HUES64 (cell line): ENCODE measurements around the gene PDE7B.
A peak's percentile ranks its signal among the peaks of the same experiment; 100 is the strongest.

Experiments used
- H3K27ac ChIP-seq: 2 replicates; pipeline ENCODE4 v1.7.0; 2013; ENCODE audit warnings: low read depth, low read length, inconsistent platforms
- H3K27me3 ChIP-seq: 2 replicates; pipeline ENCODE4 v1.6.1; 2013; ENCODE audit warnings: mild to moderate bottlenecking, low read length; ENCODE audit not compliant: insufficient read depth
- H3K36me3 ChIP-seq: 2 replicates; pipeline ENCODE4 v1.6.1; 2013; ENCODE audit warnings: mild to moderate bottlenecking, low read length; ENCODE audit not compliant: insufficient read depth
- H3K4me1 ChIP-seq: 2 replicates; pipeline ENCODE4 v1.6.1; 2013; ENCODE audit warnings: mild to moderate bottlenecking, low read length, moderate library complexity; ENCODE audit not compliant: insufficient read depth
- H3K4me3 ChIP-seq: 2 replicates; pipeline ENCODE4 v1.5.1; 2013; ENCODE audit warnings: mild to moderate bottlenecking, low read length, moderate library complexity
- H3K9ac ChIP-seq: 2 replicates; pipeline ENCODE4 v1.6.1; 2013; ENCODE audit warnings: mild to moderate bottlenecking, low read depth, low read length
- H3K9me3 ChIP-seq: 2 replicates; pipeline ENCODE4 v1.6.1; 2013; ENCODE audit warnings: low read depth, low read length; ENCODE audit not compliant: insufficient read depth
- WGBS: fragments of 150-250, 120-280 bp; methylation state at CpG from one replicate; pipeline ENCODE4 v1.1.7; 2013; ENCODE audit warnings: missing lambda C conversion rate; 5-methylcytosine and 5-hydroxymethylcytosine counted together

PDE7B gene

DNA sequence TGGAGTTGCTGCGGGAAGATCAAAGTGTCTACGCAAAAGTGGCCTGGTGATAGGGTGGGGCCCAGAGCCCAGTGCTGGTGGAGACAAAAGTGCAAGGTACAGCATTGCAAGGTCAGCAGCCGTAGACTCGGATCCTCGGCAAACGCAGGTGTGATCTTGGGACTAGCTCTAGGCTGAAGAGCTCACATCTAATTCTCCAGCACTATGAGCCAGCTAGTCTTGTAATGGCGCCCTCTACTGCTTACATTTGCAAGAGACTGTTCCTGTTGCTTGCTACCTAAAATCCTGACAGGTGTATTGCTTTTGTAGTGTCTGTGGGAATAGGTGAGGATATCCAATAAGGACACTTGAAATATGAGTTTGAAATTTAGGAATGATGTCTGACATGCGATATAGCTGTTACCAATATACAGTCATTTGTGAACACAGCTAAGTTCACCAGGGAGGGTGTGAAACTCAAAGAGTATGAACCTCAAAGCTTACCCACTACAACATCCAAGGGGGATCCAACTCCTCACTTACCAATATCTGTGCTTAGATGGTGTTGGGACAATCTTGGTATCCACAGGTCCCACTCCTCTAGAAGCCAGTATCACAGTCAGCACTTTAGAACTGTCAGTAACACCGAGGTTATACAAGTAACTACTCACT lies 58.4 kb downstream of the PDE7B start:
- WGBS: 51% methylated on average over 7 of the region's 9 CpGs
- H3K36me3 ChIP-seq: no peaks in the 10 kb centered on the region
- no peaks in the 10 kb centered on the region for H3K4me1 ChIP-seq
- H3K9me3 ChIP-seq: no peaks in the 10 kb centered on the region
- no peaks in the 10 kb centered on the region for H3K27me3 ChIP-seq
- no peak overlapping the region for H3K9ac ChIP-seq
- H3K4me3 ChIP-seq: no peak overlapping the region
- H3K27ac ChIP-seq: no peak overlapping the region

DNA sequence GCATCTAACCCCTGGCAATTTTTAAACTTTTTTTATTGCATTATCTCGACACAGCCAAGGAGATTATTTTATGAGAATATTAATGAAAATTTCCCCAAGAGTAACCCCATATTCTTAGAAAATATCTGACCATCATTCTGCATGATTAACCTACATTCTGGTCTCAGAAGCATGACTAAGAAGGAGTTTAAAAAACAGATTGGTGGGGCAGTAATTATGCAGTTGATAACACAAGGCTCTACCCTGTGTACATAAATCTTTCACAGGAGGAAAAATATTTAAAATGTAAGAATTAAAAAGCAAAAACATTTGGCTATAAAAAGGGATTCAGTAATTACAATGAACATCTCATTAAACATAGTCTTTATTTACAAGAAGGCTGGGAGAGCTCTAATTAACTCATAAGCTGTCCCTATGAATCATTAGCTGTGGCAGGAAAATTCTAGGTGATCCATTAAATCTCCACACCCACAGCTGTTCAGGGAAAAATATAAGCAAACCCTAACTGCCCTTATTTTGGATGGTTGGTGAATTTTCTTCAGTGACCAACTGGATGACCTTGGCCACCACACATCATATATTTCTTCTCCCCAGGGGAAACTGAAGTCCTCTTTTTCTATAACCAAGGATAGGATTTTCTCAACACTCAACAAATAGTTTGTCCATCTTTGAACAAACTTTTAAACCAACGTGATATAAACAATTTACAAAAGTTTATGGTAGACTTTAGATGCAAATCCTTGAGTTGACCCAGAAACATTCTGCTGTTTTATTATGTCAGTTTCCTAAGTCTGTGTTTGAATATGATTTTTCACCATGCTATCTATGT lies 59.5 kb downstream of the PDE7B start:
- no peaks in the 10 kb centered on the region for H3K36me3 ChIP-seq
- no peaks in the 10 kb centered on the region for H3K9me3 ChIP-seq
- H3K27me3 ChIP-seq: no peaks in the 10 kb centered on the region
- WGBS: 100% methylated on average over 1 of the region's 2 CpGs
- H3K27ac ChIP-seq: no peak overlapping the region
- H3K4me3 ChIP-seq: no peak overlapping the region
- H3K9ac ChIP-seq: no peak overlapping the region
- H3K4me1 ChIP-seq: no peaks in the 10 kb centered on the region

DNA sequence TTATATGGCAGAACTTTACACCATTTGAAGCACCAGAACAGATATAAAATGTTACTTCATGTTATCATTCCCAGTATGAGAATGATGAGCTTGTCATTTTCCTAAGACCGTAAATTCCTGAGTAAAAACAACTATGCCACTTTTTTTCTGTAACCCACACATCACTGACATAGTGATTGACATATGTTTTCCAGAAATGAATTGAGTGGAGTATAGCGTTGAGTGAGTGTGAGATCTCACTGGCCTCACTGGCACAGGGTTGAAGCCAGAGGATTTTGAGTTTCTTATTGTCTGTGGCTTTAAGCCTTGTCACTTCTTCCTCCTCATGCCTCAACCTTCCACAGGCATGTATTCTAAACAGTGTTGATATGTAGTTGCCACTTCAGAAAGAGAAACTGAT lies 62.3 kb downstream of the PDE7B start:
- no peak overlapping the region for H3K27ac ChIP-seq
- 94% methylated on average over 2 of the region's 2 CpGs for WGBS
- H3K4me3 ChIP-seq: no peak overlapping the region
- no peak overlapping the region for H3K9ac ChIP-seq
- no peaks in the 10 kb centered on the region for H3K9me3 ChIP-seq
- no peaks in the 10 kb centered on the region for H3K4me1 ChIP-seq
- no peaks in the 10 kb centered on the region for H3K27me3 ChIP-seq
- no peaks in the 10 kb centered on the region for H3K36me3 ChIP-seq

DNA sequence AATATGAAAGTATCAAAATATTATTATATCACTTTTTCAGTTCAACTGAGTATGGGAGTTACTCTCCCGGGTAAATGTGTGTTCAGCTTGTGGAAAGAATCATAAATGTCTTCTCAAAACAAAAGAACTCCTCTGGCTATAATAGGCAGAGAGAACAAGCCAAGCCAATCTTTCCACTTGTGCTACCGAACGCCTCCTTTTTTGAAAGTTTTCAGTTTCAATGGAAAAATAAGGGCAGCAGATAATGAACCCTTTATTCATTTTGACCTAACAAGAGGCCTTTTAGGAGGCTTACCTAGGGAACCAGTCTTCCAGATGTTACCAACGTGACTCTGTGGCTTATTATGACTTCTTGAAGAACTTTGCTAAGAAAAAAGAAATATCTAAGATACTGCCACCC lies 67.5 kb downstream of the PDE7B start:
- Histone ChIP-seq H3K9me3 (no peaks in the 10 kb centered on the region), H3K27me3 (no peaks in the 10 kb centered on the region)
- 96% methylated on average over 4 of the region's 4 CpGs for WGBS

DNA sequence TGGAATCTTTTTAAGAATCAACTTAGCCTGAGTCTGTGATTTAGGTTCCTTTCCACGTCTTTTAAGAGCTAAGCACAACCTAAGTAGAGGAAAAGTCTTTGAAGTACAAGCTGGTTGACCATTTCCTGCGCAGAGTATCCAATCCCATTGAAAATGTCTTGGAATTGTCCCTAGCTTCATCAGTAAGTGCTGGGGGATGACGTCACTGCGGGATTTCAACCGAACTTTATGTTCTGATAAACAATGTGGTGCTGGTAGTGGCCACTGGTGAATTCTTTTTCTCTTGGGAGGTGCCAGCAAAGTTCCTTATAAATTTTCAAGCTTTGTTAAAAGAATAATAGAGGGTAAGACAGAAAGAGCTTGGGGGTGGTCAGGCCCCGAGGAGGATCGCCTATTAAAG lies 69.2 kb downstream of the PDE7B start:
- WGBS: 95% methylated on average over 7 of the region's 7 CpGs
- H3K27ac ChIP-seq: no peak overlapping the region

More for the DNA sequence above, 67.5 kb downstream of the PDE7B start:
- Histone ChIP-seq H3K36me3 (no peaks in the 10 kb centered on the region), H3K9ac (no peak overlapping the region), H3K4me1 (peaks cover 21% of the 10 kb centered on the region), H3K27ac (no peak overlapping the region), H3K4me3 (no peak overlapping the region)

DNA sequence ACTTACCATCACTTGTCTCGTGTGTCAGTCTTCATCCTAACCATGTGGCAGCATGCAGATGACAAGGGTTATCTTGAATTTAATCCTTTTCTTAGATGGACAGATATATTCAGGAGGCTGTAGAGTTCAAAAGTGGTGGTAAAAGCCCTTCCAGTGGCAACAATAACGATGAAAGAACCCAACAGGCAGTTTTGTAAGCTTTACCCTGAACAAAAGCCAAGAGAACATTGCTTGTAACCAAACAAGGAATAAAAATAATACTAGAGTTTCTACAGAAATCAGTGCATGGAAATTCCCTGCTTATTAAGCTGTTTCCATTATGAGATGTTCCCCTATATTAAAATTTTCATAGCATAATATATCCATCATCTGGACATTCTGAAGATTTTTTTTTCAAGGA lies 69.7 kb downstream of the PDE7B start:
- 86% methylated on average over 2 of the region's 2 CpGs for WGBS
- H3K9ac ChIP-seq: no peak overlapping the region
- H3K36me3 ChIP-seq: no peaks in the 10 kb centered on the region
- no peaks in the 10 kb centered on the region for H3K27me3 ChIP-seq
- peaks cover 25% of the 10 kb centered on the region for H3K4me1 ChIP-seq
- no peaks in the 10 kb centered on the region for H3K9me3 ChIP-seq
- H3K4me3 ChIP-seq: no peak overlapping the region
- no peak overlapping the region for H3K27ac ChIP-seq

More for the DNA sequence above, 69.2 kb downstream of the PDE7B start:
- Histone ChIP-seq H3K9ac (no peak overlapping the region), H3K36me3 (no peaks in the 10 kb centered on the region), H3K4me1 (peaks cover 25% of the 10 kb centered on the region), H3K27me3 (no peaks in the 10 kb centered on the region), H3K9me3 (no peaks in the 10 kb centered on the region), H3K4me3 (no peak overlapping the region)

DNA sequence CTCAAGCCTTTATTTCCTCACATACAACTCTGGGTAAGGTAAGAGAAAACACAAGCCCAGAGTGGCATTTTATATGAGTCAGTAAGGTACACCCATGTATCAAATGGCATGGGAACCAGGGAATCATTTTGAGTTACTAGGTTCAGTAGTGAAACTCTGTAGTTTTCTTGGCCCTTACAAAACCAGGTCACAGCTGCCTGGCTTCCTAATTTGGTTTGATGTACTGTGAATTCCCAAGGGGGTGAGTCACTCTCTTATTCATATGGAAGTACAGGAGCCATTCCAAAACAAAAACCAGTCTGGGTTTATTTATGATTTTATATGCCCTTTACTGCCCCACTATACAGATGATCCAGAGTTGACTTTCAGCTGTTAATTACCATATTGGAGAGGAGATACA lies 70.7 kb downstream of the PDE7B start:
- peaks cover 25% of the 10 kb centered on the region for H3K4me1 ChIP-seq
- H3K36me3 ChIP-seq: no peaks in the 10 kb centered on the region
- no peaks in the 10 kb centered on the region for H3K27me3 ChIP-seq
- H3K9me3 ChIP-seq: no peaks in the 10 kb centered on the region
- H3K4me3 ChIP-seq: no peak overlapping the region
- no peak overlapping the region; the same call in 1 of the 2 replicates for H3K9ac ChIP-seq
- H3K27ac ChIP-seq: peak overlapping the region; percentile 88

DNA sequence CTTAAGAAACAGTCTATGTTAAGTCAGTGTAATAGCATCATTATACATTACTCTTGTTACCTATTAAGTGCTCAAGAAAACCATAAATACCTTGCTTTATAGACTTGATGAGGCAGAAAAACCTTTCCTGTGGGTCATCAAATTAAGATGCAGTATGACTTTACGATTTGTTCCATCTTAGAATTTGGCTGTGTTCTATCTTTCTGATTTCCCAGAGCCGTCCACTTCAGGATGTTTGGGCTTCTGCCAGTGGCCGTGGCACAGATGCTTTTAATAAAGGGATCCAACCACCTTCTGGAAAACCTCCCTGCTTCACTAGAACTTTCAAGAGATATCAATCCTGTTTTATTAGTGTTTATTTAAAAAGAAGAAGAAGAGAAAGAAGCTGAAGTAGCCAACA lies 71.2 kb downstream of the PDE7B start:
- Histone ChIP-seq H3K4me3 (no peak overlapping the region), H3K9ac (no peak overlapping the region), H3K36me3 (no peaks in the 10 kb centered on the region), H3K27ac (peak overlapping the region; percentile 88; the same call in 1 of the 2 replicates), H3K27me3 (no peaks in the 10 kb centered on the region), H3K9me3 (no peaks in the 10 kb centered on the region), H3K4me1 (peaks cover 25% of the 10 kb centered on the region)
- WGBS: 89% methylated on average over 3 of the region's 3 CpGs

DNA sequence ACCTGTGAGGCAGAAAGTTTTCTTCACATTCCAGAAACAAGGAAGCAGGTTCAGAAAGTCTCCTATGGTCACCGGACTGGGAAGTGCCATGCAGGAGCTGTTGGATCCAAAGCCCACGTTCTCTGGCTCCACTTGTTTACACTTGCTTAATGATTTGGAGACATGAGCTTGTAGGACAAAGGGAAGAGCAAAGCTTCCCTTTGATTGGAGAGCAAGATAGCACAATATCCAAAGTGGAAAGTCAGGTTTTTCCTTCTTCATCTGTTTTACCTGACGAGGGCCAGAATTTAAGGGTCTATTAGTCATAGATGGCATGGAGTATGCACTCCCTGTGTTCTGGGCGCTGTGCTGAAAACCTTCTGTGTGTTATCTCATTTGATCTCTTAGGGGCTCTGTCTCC lies 81.2 kb downstream of the PDE7B start:
- Histone ChIP-seq H3K9ac (no peak overlapping the region), H3K27ac (no peak overlapping the region), H3K27me3 (no peaks in the 10 kb centered on the region), H3K4me3 (no peak overlapping the region), H3K36me3 (no peaks in the 10 kb centered on the region), H3K4me1 (no peaks in the 10 kb centered on the region), H3K9me3 (no peaks in the 10 kb centered on the region; the same call in 1 of the 2 replicates)
- WGBS: 87% methylated on average over 4 of the region's 4 CpGs

DNA sequence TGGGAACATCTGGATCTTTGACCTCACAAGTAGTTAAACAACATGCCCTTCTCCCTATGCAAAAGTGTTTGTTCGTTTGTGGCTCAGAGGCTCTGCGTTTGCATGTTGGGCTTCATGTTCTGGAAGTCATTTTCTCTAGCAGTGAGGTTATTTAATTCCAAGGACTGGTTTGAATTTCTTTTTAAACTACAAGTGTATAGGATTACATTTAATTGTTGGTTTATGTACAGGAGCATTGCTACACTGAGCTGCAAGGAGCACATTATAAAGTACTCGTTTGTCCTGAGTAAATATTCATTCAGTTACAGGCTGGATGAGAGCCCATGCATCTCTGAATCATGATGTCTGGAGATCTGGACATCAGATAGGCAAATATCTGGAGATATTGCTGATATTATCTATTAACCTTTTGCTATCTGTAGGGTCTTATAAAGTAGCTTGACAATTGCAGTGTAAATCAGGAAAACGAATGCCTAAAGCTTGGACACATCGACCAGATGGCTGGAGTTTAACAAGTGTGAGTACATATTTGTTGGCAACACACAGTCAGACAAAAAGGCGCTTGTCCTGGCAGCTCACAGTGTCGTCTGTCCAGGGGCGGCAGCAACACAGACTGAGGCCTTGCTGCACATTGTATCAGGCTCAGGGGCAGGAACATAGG lies 84.6 kb downstream of the PDE7B start:
- Histone ChIP-seq H3K4me1 (no peaks in the 10 kb centered on the region), H3K9me3 (no peaks in the 10 kb centered on the region), H3K27ac (no peak overlapping the region), H3K9ac (no peak overlapping the region), H3K36me3 (no peaks in the 10 kb centered on the region), H3K4me3 (no peak overlapping the region), H3K27me3 (no peaks in the 10 kb centered on the region)
- 86% methylated on average over 8 of the region's 8 CpGs for WGBS

DNA sequence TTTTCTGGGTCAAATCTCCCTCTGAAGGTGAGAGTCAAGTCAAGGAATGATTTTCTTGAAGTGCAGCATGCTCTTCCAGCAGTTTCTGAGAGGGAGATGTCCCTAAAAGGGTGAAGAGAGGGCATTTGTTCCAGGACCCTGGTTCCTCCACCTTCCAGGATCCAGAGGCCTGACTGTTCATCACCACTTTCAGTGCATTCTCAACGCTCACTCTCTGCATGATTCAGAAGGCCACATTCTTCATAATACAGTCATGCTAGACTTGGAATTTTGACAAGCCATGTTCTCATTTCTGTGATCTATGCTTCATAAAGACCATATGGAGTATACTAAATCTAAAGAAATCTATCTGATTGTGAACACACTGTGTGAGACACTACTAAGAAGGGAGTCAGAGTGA lies 85.1 kb downstream of the PDE7B start:
- H3K4me1 ChIP-seq: no peaks in the 10 kb centered on the region
- WGBS: 84% methylated on average over 1 of the region's 1 CpG

More for the DNA sequence above, 85.1 kb downstream of the PDE7B start:
- no peaks in the 10 kb centered on the region for H3K27me3 ChIP-seq
- no peak overlapping the region for H3K4me3 ChIP-seq
- no peak overlapping the region for H3K27ac ChIP-seq
- no peaks in the 10 kb centered on the region for H3K9me3 ChIP-seq
- H3K9ac ChIP-seq: no peak overlapping the region
- no peaks in the 10 kb centered on the region for H3K36me3 ChIP-seq
